DMS153 treated with DMSO at 0.1 percent for 48 hours (cell line): ENCODE data around the gene CAPZA2.
"Not testable (repeated sequence)": the region's sequence is repeated elsewhere in the genome, so short reads cannot be mapped to it uniquely, and the experiment has no call there.

Experiments
- DNase-seq: peaks from one replicate; lab custom pipeline; 2025; ENCODE audit not compliant: unreplicated experiment; lab: John Stamatoyannopoulos, UW

Gene CAPZA2

GRCh38 chr7:116862234-116862950, at the start of gene CAPZA2:
TSS of gene CAPZA2 (plus strand) at chr7:116862587. CDS start at chr7:116862612, 25 bp downstream.
- peak; percentile 82 for DNase-seq

- DNase-seq, result no peak
Measured at GRCh38 chr7:116812860-116813259, 49.5 kb upstream of the CAPZA2 start.

- not testable (repeated sequence) for DNase-seq
Measured at GRCh38 chr7:116813371-116813770, 49.0 kb upstream of the CAPZA2 start.

- no peak for DNase-seq
Measured at GRCh38 chr7:116815041-116815440, 47.3 kb upstream of the CAPZA2 start.

GRCh38 chr7:116820149-116820548, 42.2 kb upstream of the CAPZA2 start:
- DNase-seq, result no peak

- not testable (repeated sequence) for DNase-seq
Measured at GRCh38 chr7:116821647-116822046, 40.7 kb upstream of the CAPZA2 start.

- no peak for DNase-seq
Measured at GRCh38 chr7:116824449-116824848, 37.9 kb upstream of the CAPZA2 start.

- no peak for DNase-seq
Measured at GRCh38 chr7:116828281-116828680, 34.1 kb upstream of the CAPZA2 start.

- no peak for DNase-seq
Measured at GRCh38 chr7:116829041-116829440, 33.3 kb upstream of the CAPZA2 start.

- DNase-seq, result no peak
Measured at GRCh38 chr7:116829493-116829892, 32.9 kb upstream of the CAPZA2 start.

- no peak for DNase-seq
Measured at GRCh38 chr7:116832692-116833091, 29.7 kb upstream of the CAPZA2 start.

- no peak for DNase-seq
Measured at GRCh38 chr7:116834815-116835504, 27.4 kb upstream of the CAPZA2 start.

GRCh38 chr7:116836048-116836447, 26.3 kb upstream of the CAPZA2 start:
- no peak for DNase-seq

GRCh38 chr7:116836911-116837310, 25.5 kb upstream of the CAPZA2 start:
- no peak for DNase-seq

GRCh38 chr7:116837586-116837985, 24.8 kb upstream of the CAPZA2 start:
- no peak for DNase-seq

- no peak for DNase-seq
Measured at GRCh38 chr7:116840256-116840655, 22.1 kb upstream of the CAPZA2 start.

- DNase-seq, result no peak
Measured at GRCh38 chr7:116842371-116842770, 20.0 kb upstream of the CAPZA2 start.

GRCh38 chr7:116843378-116843777, 19.0 kb upstream of the CAPZA2 start:
- DNase-seq, result no peak

GRCh38 chr7:116851175-116851574, 11.2 kb upstream of the CAPZA2 start:
- no peak for DNase-seq

GRCh38 chr7:116851671-116852070, 10.7 kb upstream of the CAPZA2 start:
- DNase-seq, result no peak

- DNase-seq, result no peak
Measured at GRCh38 chr7:116854132-116854531, 8.3 kb upstream of the CAPZA2 start.

GRCh38 chr7:116857052-116857451, 5.3 kb upstream of the CAPZA2 start:
- no peak for DNase-seq

GRCh38 chr7:116859323-116859722, 3.1 kb upstream of the CAPZA2 start:
- DNase-seq, result no peak
